Fibroblast of skin of abdomen (primary cell): Measurements from ENCODE around the gene ADAM12.

Experiments used
- DNase-seq: peaks from one replicate; pipeline ENCODE4 v3.0.0-alpha.2; 2013

Gene ADAM12

GRCh38 chr10:126262233-126262838, 125.9 kb downstream of the ADAM12 start:
- no peak for DNase-seq

GRCh38 chr10:126259760-126260479, 128.4 kb downstream of the ADAM12 start:
- no peak for DNase-seq

GRCh38 chr10:126256864-126257263, 131.4 kb downstream of the ADAM12 start:
- DNase-seq = no peak

GRCh38 chr10:126255313-126255712, 133.0 kb downstream of the ADAM12 start:
- DNase-seq = no peak

GRCh38 chr10:126253611-126253998, 134.7 kb downstream of the ADAM12 start:
- no peak for DNase-seq

- peak; percentile 100 for DNase-seq
Measured at GRCh38 chr10:126252884-126253610, 135.2 kb downstream of the ADAM12 start.

- no peak for DNase-seq
Measured at GRCh38 chr10:126251778-126252407, 136.4 kb downstream of the ADAM12 start.

- no peak for DNase-seq
Measured at GRCh38 chr10:126250527-126251310, 137.6 kb downstream of the ADAM12 start.

- DNase-seq = no peak
Measured at GRCh38 chr10:126250045-126250444, 138.2 kb downstream of the ADAM12 start.

GRCh38 chr10:126247446-126247975, 140.8 kb downstream of the ADAM12 start:
- peak; percentile 99 for DNase-seq

GRCh38 chr10:126246396-126246795, 141.9 kb downstream of the ADAM12 start:
- DNase-seq = peak; percentile 37

- DNase-seq = no peak
Measured at GRCh38 chr10:126245501-126245900, 142.8 kb downstream of the ADAM12 start.

GRCh38 chr10:126243971-126244370, 144.3 kb downstream of the ADAM12 start:
- DNase-seq = peak; percentile 100

- DNase-seq = peak; percentile 32
Measured at GRCh38 chr10:126243306-126243705, 145.0 kb downstream of the ADAM12 start.

GRCh38 chr10:126242397-126243260, 145.6 kb downstream of the ADAM12 start:
- DNase-seq = peak; percentile 93

- no peak for DNase-seq
Measured at GRCh38 chr10:126240483-126240882, 147.8 kb downstream of the ADAM12 start.

GRCh38 chr10:126239844-126240243, 148.4 kb downstream of the ADAM12 start:
- DNase-seq = no peak

GRCh38 chr10:126235979-126236851, 152.1 kb downstream of the ADAM12 start:
- DNase-seq = no peak

- DNase-seq = no peak
Measured at GRCh38 chr10:126235091-126235978, 152.9 kb downstream of the ADAM12 start.
